Superior temporal gyrus (tissue), 1 donor: ENCODE data around the gene ISOC1.

ENCODE experiments used
- DNase-seq: peaks from one replicate; pipeline ENCODE4 v3.0.0-alpha.2; 2016; ENCODE audit errors: extremely low spot score

ISOC1 gene

GRCh38 chr5:129125819-129126218 lies 31.3 kb downstream of the ISOC1 start:
- no peak for DNase-seq

- no peak for DNase-seq
Observed at GRCh38 chr5:129133553-129133952, 39.0 kb downstream of the ISOC1 start.

DNA sequence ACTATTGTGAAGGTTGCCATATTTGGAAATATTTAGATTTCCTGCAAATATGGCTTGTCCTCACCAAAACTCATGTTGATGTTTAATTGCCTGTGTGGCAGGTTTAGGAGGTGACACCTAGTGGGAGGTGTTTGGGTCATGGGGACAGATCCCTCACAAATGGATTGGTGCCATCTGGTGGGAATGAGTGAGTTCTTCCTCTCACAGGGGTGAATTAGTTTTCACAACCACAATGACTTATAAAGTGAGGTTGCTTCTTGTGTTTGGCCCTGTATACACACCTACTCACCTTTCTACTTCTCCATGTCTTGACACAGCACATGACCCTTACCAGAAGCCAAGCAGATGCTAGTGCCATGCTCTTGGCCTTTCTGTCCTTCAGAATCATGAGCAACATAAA lies 41.1 kb downstream of the ISOC1 start:
- no peak for DNase-seq

DNA sequence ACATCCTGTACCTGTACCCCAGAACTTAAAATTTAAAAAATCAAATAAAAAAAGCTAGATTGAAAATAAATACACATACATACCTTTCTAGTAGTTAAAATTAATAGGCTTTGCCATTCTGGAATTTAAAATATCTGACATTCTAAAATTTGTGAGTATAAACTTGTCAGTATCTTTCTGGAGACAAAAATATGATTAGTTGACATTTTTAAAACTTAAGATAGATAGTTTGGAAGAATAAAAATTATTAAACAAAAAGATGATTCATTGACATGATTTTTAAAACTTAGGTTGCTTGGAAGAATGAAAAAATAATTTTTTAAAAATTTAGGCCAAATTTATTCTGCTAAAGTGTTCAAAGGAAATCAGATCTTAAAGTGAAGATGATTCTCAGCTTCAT lies 43.1 kb downstream of the ISOC1 start:
- DNase-seq: no peak

DNA sequence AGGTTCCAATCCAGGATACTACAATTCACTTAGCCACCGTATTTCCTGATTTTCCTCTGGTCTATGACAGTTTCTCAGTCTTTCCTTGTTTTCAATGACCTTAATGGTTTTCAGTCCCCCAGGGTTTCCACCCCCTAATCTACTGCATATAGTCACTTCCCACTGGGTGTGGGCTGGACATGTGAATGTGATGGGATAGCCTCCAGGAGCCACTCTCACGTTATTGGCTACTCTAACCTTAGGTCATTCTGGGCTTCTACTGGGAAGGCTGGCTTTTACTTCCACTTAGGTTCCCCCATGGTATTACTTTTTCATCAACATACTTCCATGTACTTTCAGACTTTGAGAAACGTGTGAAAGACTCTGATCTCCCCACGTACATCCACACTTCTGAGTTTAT lies 46.5 kb downstream of the ISOC1 start:
- DNase-seq: no peak

DNA sequence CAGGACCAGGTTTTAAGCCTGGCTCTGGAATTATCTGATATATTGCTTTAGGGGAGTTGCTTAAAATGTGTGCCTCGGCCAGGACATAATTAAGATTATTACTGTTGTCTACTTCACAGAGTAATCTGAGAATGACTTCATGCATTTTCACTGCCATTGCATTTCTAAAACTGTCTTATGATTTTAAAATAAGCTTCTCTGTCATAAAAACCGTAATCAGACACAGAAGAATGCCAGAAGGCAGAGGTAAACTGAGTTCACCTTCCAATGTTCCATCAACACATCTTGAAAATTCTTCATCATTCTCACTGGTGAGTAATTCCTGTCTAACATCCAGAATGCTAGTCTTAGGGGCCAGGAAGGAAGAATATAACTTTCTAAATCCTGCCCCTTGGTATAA lies 47.1 kb downstream of the ISOC1 start:
- DNase-seq: no peak

- no peak for DNase-seq
Observed at GRCh38 chr5:129155876-129156275, 61.3 kb downstream of the ISOC1 start.

DNA sequence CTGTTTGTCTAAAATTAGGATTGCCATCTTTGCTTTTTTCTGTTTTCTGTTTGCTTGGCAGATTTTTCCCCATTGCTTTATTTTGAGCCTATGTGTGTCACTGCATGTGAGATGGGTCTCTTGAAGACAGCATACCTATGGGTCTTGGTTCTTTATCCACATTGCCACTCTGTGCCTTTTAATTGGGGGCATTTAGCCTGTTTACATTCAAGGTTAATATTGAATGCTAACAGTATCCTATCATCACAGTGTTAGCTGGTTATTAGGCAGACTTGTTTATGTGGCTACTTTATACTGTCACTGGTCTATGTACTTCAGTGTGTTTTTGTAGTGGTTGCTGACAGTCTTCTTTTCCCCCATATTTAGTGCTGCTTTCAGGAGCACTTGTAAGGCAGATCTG lies 67.3 kb downstream of the ISOC1 start:
- no peak for DNase-seq
